Neural crest cell (in vitro differentiated cells): ENCODE measurements around the gene ANTKMT. TPM values are rescaled to one million over a fixed set of nuclear protein-coding genes. Genes with fewer than 3 reads are reported as not detected.
A peak's percentile ranks its signal among the peaks of the same experiment; 100 is the strongest.

Experiments
- DNase-seq: peaks from one replicate; pipeline ENCODE4 v3.0.0; 2021; ENCODE audit warnings: low read depth, mixed read lengths, low spot score
- H3K27ac Mint-ChIP-seq: one replicate; pipeline ENCODE4 v1.8.0; 2021; ENCODE audit warnings: mild to moderate bottlenecking, mixed read lengths; ENCODE audit not compliant: unreplicated experiment
- H3K27me3 Mint-ChIP-seq: 2 replicates; pipeline ENCODE4 v1.8.0; 2021; ENCODE audit warnings: low read depth, mild to moderate bottlenecking, mixed read lengths
- H3K36me3 Mint-ChIP-seq: 2 replicates; pipeline ENCODE4 v1.8.0; 2021; ENCODE audit warnings: low read depth, mild to moderate bottlenecking, mixed read lengths
- H3K4me1 Mint-ChIP-seq: 2 replicates; pipeline ENCODE4 v1.8.0; 2021; ENCODE audit warnings: mixed read lengths
- H3K4me3 Mint-ChIP-seq: one replicate; pipeline ENCODE4 v1.8.0; 2021; ENCODE audit warnings: mild to moderate bottlenecking, mixed read lengths
- H3K9me3 Mint-ChIP-seq: 2 replicates; pipeline ENCODE4 v1.8.0; 2021; ENCODE audit warnings: mixed read lengths
- total RNA-seq: library from RNA; stranded (reverse); gene quantifications from 2 replicates; pipeline ENCODE4 v1.2.1, GENCODE V29; 2021
- TF ChIP-seq, protein P1 (sequence below): fragments of 200-600 bp; sonication (generic); conservative IDR thresholded peaks from 2 replicates; pipeline ENCODE4 v1.5.0; 2021; ENCODE audit warnings: antibody characterized with exemption, mild to moderate bottlenecking

ANTKMT gene
- total RNA-seq, 1 donor from 2014 or later: 51.1 TPM

DNA sequence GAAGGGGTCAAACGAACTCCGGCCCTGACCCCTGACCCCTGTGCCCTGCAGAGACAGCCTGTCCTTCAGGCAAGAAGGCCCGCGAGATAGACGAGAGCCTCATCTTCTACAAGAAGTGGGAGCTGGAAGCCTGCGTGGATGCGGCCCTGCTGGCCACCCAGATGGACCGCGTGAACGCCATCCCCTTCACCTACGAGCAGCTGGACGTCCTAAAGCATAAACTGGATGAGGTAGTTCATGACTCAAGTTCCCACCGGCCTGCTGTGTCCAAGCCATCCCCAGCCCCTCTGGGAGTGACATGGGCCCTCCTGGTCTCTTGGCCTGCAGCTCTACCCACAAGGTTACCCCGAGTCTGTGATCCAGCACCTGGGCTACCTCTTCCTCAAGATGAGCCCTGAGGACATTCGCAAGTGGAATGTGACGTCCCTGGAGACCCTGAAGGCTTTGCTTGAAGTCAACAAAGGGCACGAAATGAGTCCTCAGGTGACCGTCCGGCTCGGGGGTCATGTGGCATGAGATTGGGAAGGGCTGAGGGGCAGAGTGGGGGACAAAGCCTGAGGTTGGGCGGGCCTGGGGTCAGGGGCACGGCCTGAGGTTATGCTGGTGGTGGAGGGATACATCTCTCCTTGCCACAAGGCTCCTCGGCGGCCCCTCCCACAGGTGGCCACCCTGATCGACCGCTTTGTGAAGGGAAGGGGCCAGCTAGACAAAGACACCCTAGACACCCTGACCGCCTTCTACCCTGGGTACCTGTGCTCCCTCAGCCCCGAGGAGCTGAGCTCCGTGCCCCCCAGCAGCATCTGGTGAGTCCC, 45.3 kb downstream of the ANTKMT start:
- Mint-ChIP-seq H3K4me3 (no peak overlapping the region), H3K4me1 (no peaks in the 10 kb centered on the region), H3K27me3 (no peaks in the 10 kb centered on the region), H3K9me3 (no peaks in the 10 kb centered on the region), H3K27ac (peak overlapping the region; percentile 35), H3K36me3 (no peaks in the 10 kb centered on the region)
- TF ChIP-seq, protein P1, sequence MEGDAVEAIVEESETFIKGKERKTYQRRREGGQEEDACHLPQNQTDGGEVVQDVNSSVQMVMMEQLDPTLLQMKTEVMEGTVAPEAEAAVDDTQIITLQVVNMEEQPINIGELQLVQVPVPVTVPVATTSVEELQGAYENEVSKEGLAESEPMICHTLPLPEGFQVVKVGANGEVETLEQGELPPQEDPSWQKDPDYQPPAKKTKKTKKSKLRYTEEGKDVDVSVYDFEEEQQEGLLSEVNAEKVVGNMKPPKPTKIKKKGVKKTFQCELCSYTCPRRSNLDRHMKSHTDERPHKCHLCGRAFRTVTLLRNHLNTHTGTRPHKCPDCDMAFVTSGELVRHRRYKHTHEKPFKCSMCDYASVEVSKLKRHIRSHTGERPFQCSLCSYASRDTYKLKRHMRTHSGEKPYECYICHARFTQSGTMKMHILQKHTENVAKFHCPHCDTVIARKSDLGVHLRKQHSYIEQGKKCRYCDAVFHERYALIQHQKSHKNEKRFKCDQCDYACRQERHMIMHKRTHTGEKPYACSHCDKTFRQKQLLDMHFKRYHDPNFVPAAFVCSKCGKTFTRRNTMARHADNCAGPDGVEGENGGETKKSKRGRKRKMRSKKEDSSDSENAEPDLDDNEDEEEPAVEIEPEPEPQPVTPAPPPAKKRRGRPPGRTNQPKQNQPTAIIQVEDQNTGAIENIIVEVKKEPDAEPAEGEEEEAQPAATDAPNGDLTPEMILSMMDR: no peak
- no peak for DNase-seq

DNA sequence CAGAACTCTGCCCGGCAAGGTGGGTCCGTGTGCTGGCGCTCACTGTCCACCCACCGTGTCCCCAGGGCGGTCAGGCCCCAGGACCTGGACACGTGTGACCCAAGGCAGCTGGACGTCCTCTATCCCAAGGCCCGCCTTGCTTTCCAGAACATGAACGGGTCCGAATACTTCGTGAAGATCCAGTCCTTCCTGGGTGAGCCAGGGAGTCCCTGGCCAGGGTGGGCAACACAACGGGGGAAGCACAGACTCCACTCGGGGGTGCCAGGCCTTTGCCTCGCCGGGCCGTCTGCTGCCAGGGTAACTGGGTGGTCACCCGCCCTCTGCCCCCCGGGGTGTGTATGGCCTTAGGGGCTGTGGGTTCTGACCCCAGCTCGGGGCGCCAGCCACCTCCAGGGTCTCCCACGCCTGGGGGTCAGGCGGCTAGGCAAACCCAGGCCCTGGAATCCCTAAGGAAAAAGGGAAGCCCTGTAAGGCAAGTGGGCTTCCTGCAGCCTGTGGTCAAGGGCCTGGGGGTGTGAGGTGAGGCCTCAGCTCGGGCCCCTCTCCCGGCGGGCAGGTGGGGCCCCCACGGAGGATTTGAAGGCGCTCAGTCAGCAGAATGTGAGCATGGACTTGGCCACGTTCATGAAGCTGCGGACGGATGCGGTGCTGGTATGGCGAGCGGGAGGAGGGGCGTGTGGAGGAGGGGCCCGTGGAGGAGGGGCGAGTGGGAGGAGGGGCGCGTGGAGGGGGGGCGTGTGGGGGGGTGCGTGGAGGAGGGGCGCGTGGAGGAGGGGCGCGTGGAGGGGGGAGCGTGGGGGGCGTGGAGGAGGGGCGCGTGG, 46.1 kb downstream of the ANTKMT start:
- Mint-ChIP-seq H3K4me1 (no peaks in the 10 kb centered on the region), H3K36me3 (no peaks in the 10 kb centered on the region), H3K27ac (no peak overlapping the region), H3K9me3 (no peaks in the 10 kb centered on the region), H3K27me3 (no peaks in the 10 kb centered on the region), H3K4me3 (no peak overlapping the region)
- TF ChIP-seq, protein P1: no peak
- DNase-seq: no peak

DNA sequence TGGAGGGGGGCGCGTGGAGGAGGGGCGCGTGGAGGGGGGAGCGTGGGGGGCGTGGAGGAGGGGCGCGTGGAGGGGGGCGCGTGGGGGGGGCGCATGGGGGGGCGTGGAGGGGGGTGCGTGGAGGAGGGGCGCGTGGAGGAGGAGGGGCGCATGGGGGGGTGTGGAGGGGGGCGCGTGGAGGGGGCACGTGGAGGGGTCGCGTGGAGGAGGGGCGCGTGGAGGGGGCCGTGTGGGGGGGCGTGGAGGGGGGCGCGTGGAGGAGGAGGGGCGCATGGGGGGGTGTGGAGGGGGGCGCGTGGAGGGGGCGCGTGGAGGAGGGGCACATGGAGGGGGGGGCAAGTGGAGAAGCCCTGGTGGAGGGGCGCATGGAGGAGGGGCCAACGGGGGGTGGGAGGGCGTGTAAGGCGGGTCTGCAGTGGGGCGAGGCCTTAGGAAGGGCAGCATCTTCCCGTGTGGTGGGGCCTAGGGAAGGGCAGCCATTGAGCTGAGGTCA, 46.8 kb downstream of the ANTKMT start:
- Mint-ChIP-seq H3K27me3 (no peaks in the 10 kb centered on the region), H3K4me3 (no peak overlapping the region), H3K4me1 (no peaks in the 10 kb centered on the region), H3K36me3 (no peaks in the 10 kb centered on the region), H3K27ac (no peak overlapping the region), H3K9me3 (no peaks in the 10 kb centered on the region)
- DNase-seq: no peak
- TF ChIP-seq, protein P1: no peak

DNA sequence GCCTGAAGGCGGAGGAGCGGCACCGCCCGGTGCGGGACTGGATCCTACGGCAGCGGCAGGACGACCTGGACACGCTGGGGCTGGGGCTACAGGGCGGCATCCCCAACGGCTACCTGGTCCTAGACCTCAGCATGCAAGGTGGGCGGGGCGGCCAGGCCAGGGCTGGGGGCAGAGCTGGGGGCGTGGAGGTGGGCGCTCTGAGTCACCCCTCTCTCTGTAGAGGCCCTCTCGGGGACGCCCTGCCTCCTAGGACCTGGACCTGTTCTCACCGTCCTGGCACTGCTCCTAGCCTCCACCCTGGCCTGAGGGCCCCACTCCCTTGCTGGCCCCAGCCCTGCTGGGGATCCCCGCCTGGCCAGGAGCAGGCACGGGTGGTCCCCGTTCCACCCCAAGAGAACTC, 47.5 kb downstream of the ANTKMT start:
- H3K9me3 Mint-ChIP-seq: no peaks in the 10 kb centered on the region
- DNase-seq: no peak
- no peaks in the 10 kb centered on the region for H3K4me1 Mint-ChIP-seq
- TF ChIP-seq, protein P1: no peak
- H3K27me3 Mint-ChIP-seq: no peaks in the 10 kb centered on the region
- no peak overlapping the region for H3K27ac Mint-ChIP-seq
- no peaks in the 10 kb centered on the region for H3K36me3 Mint-ChIP-seq
- no peak overlapping the region for H3K4me3 Mint-ChIP-seq

DNA sequence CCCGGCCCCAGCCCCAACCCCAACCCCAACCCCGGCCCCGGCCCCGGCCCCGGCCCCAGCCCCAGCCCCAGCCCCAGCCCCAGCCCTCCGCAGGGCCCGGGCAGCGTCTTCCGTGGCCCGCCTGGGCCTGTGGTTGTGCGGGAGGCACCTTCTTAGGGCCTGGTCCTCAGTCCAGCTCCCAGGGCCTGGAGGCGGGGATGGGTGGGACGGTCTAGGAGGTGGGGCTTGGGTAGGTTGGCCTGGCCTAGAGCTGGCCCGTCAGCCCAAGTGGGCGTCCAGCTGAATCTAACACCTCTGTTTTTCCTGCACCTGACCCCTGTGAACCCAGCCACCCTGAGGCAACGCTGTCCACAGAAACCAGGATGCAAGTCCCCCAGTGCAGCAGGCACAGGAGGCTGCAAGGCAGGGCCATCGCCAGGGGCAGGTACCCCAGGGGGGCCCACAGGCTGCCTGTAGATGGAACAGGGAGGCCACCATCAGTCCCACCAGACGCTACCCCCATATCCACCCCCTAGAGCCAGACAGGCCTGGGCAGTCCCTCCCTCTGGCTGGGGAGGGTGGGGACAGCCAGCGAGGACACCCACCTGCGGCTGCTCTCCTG, 48.3 kb downstream of the ANTKMT start:
- H3K36me3 Mint-ChIP-seq: no peaks in the 10 kb centered on the region
- no peak overlapping the region for H3K4me3 Mint-ChIP-seq
- no peak for DNase-seq
- H3K27ac Mint-ChIP-seq: no peak overlapping the region
- H3K4me1 Mint-ChIP-seq: no peaks in the 10 kb centered on the region
- H3K27me3 Mint-ChIP-seq: no peaks in the 10 kb centered on the region
- TF ChIP-seq, protein P1: no peak
- H3K9me3 Mint-ChIP-seq: no peaks in the 10 kb centered on the region
